SHP77 (cell line): ENCODE results near the gene SGCD.

Experiments
- DNase-seq, 2 experiments: peaks; one replicate each; lab custom pipeline; 2025; lab: John Stamatoyannopoulos, UW

The SGCD gene

DNA sequence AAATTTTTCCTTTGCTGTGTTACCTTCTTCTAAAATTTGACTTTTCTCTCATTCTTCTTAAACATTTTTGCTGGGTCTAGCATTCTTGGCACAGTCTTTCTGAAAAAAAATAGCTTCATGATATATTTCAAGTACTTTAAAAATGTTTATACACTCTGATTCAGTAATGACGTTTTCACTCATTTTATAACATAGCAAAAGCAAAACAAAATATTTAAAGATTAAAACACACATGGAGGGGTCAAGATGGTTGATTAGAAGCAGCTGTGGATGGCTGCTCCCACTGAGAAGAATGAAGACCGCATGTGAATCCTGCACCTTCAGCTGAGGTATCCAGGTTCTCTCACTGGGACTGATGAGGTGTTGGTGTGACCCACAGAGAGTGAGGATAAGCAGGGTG, 188.2 kb downstream of the SGCD start:
- DNase-seq = no peak

- no peak for DNase-seq
Observed at GRCh38 chr5:156515803-156516360, 188.9 kb downstream of the SGCD start.

GRCh38 chr5:156522651-156523529, 195.9 kb downstream of the SGCD start:
- no peak for DNase-seq

- DNase-seq = no peak
Observed at GRCh38 chr5:156523607-156524006, 196.6 kb downstream of the SGCD start.

DNA sequence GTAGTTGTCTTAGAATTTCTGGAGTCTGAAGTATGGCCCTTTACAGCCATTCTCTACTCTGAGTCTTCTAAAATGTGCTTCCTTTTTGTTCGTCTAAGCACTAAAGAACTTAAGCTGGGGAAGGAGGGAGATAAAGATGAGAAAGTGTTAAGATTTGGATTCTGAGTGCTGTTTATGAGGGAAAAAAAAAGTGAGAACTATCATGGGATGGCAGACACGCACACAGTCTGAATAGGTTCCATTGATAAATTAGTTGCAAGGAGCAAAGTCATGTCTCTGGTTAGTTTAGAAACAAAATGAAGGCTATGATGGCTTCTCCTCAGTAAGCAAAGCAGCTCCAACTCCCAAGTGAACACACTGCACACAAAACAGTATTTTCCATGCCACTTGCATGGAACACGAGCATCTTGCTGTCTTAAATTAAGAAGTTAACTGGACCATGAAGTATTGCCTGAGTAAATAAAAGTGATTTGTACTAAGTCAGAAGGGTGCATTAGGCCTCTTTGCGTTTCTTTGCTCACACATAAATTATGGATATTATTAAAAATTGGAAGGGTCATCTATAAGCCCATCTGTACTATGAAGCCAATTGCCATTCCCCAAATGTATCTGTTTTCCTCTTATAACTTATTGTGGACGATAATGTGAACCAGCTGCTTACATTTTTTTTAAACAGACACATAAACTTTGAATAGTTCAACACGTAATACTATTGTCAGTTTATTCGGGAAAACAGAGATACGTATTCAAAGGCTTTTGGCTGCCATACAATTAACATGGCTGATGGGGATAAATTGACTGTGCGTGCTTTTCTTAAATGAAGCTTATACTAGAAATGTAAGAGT, 199.3 kb downstream of the SGCD start:
- no peak for DNase-seq

- no peak for DNase-seq
Observed at GRCh38 chr5:156527611-156528010, 200.6 kb downstream of the SGCD start.

DNA sequence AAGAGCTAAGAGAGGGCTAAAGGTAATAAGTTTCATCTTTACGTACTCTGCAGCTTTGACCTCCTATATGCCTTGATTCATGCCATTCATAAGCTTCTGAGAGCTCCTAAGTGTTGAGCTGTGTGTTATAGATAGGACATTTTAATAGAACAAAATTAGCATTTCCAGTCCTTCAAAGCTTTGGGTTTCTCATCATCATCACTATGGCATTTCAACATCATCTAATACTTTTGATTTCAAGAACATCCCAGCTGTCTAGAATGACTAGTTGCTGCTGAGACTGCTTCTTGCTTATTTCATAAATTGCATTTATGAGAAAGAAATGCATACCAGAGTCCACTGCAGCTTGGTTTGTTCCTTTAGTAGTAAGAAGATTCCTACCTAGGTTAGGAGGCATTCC, 201.7 kb downstream of the SGCD start:
- no peak for DNase-seq

DNA sequence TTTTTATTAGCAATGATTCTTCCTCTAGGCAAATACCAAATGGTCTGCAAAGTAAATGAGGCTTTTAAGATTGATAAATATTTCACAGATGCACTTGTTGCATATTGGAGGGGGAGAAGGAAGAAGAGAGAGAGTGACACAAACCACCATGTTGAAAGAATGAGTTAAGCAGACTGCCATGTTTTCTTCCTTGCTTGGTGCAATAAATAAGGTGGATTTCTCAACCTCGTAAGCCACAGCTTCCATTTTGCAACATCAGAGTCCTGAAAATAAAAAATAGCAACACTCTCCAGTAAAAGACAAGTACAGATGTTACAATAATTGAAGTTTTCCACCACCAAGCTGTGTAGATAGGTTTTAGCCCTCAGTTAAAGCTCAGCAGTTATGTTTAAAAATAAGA, 202.9 kb downstream of the SGCD start:
- no peak for DNase-seq

GRCh38 chr5:156531199-156531598, 204.2 kb downstream of the SGCD start:
- DNase-seq = no peak

DNA sequence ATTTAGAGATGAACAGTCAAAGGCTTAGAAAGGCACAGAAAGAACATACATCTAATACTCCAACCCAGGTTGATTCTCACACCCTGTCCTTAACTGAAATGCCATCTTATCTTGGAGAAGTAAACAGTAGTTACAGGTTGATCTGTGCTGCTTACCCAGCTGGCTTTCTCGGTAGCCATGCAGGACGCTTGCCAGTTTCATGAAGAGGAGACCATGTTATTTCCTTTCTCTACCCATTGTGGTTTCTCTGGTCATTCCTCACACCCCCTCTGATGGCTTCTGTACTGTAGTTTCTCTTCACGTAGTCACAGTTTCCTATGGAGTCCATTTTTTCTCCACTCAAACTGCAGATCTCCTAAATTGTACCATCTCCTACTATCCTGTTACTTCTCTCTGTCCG, 206.0 kb downstream of the SGCD start:
- DNase-seq = no peak

DNA sequence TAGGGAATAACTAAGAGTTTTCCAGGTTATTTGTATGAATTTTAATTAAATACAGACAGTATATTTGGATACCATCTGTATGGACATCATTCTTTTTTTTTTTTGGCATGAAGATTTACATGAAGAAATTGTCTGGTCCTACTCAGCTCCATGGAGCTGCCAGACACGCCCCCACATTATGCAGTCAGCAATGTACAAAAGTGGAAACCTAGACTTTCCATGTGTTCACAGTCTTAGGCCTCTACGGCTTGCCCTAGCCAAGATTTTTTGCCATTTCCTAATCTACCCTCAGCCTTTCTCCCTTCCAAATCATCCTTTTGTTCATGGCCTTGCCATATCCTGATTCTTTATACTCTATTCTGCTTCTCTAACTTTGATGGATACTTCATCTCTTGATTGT, 207.1 kb downstream of the SGCD start:
- no peak for DNase-seq

DNA sequence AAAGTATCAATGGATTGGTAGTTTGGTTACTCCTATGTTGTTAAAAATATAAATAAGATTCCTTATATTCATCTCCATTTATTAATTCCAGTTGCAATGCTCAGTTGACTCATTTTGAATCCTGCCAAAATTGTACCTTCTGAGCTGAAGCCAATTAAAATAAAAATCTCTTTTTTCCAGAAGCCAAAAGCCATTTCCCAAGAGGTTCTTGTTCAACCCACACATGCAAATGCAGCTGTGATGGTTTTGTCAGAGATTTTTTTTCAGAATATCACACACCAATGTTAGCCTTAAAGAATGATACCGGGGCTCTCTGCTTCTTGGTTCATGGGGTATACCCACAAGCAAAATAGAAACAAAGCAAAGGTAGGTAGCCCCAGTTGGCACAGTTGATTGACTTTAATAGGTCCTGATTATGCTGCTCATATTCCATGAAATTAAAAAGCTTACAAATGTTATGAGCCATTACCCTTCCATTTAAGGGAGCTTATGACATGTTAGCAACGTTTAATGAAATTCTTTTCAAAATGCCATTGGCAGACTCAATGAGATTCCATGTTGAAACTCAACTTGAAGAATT, 208.0 kb downstream of the SGCD start:
- no peak for DNase-seq

- no peak for DNase-seq
Observed at GRCh38 chr5:156540491-156540890, 213.5 kb downstream of the SGCD start.

- no peak for DNase-seq
Observed at GRCh38 chr5:156541582-156541981, 214.6 kb downstream of the SGCD start.

DNA sequence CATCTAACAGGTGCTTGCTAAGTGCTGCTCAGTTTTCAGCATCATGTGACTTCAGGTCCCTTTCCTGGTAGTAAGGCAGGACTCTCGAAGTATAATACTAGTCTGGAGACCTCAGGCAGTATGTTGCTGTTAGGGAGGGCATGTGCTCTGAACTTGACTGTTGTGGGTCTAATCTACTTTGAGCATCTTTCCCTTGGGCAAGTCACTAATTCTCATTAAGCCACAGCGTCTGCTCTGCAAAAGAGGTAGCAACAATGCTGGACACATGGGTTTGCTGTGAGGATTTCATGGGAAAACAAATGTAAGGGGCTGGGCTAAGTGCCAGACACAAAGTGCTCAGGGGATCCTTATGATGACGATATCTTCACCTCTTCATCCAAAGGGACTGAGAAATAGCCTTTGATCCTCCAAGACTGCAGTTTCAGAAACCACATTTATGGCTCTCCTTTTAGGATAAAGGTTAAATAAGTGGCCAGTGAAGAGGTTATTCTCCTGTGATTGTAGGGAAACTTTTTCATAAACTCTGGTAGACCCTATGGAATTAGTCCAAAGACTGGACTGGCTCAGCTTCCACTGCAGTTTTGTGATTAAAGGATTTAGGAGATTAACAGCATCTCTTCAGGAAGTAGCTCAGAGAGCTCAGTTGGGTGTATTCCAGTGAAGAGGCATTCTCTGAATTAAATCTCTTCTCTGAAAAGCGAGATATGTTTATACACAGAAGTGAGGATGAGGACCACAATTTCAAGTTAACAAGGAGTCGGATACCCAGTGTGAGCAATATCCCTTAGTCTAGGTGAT, 216.6 kb downstream of the SGCD start:
- DNase-seq = no peak

GRCh38 chr5:156552855-156553358, 225.9 kb downstream of the SGCD start:
- DNase-seq = no peak

DNA sequence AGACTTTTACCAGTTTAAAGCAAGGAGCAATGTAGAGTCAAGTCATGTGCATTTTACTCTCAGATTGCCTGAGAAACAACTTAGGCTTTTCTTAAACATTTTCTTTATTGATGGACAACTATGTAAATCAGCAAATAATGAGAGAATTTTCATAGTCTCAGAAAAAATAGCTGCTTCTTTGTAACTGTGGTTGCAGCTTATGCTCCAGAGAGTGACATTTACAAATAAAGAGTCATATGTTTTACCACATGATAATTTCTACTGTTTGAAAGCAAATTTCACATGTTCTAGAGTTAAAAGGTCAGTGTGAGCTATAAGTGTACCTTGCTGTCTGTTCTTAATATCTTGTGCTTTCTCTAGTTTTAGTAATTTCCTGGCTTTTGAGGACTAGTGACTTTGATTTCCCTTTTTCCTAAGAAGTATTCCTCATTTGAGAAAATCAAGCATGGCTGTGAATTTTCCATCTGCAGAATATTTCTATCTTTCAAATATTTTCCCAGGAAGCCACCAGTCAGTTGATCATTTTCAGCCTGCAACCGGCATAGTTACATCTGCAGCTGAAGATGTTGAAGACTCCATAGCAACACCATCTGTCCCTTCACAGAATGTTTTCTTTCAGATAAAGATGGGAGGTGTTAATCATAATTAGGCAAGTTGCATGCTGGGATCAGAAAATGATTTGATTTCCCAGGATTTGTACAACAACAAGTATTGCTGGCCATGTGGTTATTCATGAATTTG, 229.9 kb downstream of the SGCD start:
- DNase-seq = no peak

DNA sequence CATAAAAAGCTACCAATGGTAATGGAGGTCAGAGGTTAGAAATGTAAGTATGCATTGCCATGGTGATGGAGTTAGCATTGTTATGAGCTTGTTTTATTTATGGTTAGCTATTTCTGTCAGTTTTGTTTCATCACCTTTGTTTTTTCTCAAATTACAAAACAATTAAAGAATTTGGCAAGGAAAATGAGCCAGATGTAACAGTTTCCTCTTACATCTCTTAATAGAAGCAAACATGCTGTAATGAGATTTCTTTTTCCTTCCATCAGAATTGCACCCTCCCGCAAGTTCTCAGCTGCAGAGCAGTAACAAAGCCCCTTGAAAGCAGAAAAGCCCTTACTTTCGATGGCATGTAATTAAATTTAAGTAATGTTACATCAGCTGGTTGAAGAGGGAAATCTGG, 233.0 kb downstream of the SGCD start:
- no peak for DNase-seq

GRCh38 chr5:156561651-156562050, 234.7 kb downstream of the SGCD start:
- no peak for DNase-seq

GRCh38 chr5:156570615-156571014, 243.7 kb downstream of the SGCD start:
- no peak for DNase-seq

- no peak for DNase-seq
Observed at GRCh38 chr5:156581725-156582124, 254.8 kb downstream of the SGCD start.
